ENCODE data around the gene OTOGL. TPM values are rescaled to one million over a fixed set of nuclear protein-coding genes. Genes with fewer than 3 reads are reported as not detected.

OTOGL gene
- total RNA-seq, 1 experiment from 2014 or later = 0.44 TPM

DNA sequence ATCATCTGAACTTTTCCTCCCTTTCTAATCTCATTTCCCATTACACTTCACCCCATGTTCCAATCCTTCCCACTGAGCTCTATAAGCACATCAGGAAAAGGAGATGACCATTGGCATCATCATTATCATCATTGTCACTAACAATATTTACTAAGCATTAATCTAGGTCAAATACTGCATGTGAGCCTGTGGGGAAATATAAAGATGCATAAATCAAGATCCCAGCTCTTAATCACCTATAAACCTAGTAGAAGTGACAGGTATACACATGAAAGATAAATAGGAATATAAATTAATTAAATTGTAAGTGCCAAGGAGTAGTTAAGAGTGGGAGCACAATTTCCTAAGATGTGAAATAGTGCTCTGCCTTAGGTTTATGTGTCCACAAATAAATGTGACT, 100.6 kb downstream of the OTOGL start:
- Histone ChIP-seq H4K20me1 (ENCODE audit: low read length) (no peaks in the 10 kb centered on the region), H3K36me3 (ENCODE audit: low read depth, low read length) (no peaks in the 10 kb centered on the region), H3K27ac (ENCODE audit: low read length) (no peak overlapping the region), H3K79me2 (ENCODE audit: low read length) (no peaks in the 10 kb centered on the region), H3K27me3 (ENCODE audit: low read length) (no peaks in the 10 kb centered on the region), H3K9ac (ENCODE audit: low read length) (no peak overlapping the region), H3F3A (ENCODE audit: low read length, unreplicated experiment) (no peaks in the 10 kb centered on the region), H3K4me1 (ENCODE audit: insufficient read depth, low read length) (no peaks in the 10 kb centered on the region), H3K9me3 (ENCODE audit: low read length) (no peaks in the 10 kb centered on the region), H2AFZ (ENCODE audit: low read length) (no peak overlapping the region), H3K4me3 (ENCODE audit: low read length) (no peak overlapping the region), H3K4me2 (ENCODE audit: low read length) (no peak overlapping the region), H3K9me2 (replicated peaks; ENCODE audit: low read length) (no peaks in the 10 kb centered on the region)
- no peak for DNase-seq
- no TSS peak for BruUV-seq (replicated peaks)
- no peak for ATAC-seq
- intact Hi-C loops (cut with micrococcal nuclease) = loop anchor here (10.0 kb wide), 2 partner anchors 215 to 1055 kb away; no protein-coding TSS in a partner anchor
- ChIA-PET POLR2A (ENCODE audit: unreplicated experiment) (no interaction called here), CTCF (interaction anchor here (1.0 kb wide), 1 partner anchor 70 kb away, joined by 3 read pairs; no protein-coding TSS in a partner anchor)
- TF ChIP-seq EZH2phosphoT487 (IDR thresholded peaks at IDR 0.05; ENCODE audit: borderline replicate concordance, low read length) (no peak), EZH2 (IDR thresholded peaks at IDR 0.05; ENCODE audit: low read length, unreplicated experiment) (no peak)
- TF ChIP-seq, protein P1, sequence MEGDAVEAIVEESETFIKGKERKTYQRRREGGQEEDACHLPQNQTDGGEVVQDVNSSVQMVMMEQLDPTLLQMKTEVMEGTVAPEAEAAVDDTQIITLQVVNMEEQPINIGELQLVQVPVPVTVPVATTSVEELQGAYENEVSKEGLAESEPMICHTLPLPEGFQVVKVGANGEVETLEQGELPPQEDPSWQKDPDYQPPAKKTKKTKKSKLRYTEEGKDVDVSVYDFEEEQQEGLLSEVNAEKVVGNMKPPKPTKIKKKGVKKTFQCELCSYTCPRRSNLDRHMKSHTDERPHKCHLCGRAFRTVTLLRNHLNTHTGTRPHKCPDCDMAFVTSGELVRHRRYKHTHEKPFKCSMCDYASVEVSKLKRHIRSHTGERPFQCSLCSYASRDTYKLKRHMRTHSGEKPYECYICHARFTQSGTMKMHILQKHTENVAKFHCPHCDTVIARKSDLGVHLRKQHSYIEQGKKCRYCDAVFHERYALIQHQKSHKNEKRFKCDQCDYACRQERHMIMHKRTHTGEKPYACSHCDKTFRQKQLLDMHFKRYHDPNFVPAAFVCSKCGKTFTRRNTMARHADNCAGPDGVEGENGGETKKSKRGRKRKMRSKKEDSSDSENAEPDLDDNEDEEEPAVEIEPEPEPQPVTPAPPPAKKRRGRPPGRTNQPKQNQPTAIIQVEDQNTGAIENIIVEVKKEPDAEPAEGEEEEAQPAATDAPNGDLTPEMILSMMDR (conservative IDR thresholded peaks at IDR 0.05; ENCODE audit: low read depth, low read length) = no peak

DNA sequence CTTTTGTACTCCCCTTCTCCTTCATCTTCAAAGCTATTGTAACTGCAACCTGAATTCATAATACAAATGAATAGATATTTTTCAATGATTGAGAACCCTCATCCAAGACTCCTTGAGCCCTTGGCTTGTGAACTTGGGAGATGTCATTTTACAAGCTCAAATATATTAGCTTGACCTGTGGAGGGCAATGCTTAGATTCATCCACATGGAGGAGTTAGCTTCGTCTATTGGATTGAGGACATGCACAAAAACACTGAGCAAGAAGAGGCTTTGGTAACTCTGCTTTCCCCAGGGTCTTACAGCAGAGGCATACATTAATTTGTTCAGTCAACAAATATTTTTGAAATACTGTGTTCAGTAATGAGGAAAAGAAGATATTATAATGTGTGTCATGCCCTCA, 101.1 kb downstream of the OTOGL start:
- no peak for DNase-seq
- Histone ChIP-seq H3K9me3 (ENCODE audit: low read length) (no peaks in the 10 kb centered on the region), H3K36me3 (ENCODE audit: low read depth, low read length) (no peaks in the 10 kb centered on the region), H3K4me3 (ENCODE audit: low read length) (no peak overlapping the region), H3K79me2 (ENCODE audit: low read length) (no peaks in the 10 kb centered on the region), H3K4me1 (ENCODE audit: insufficient read depth, low read length) (no peaks in the 10 kb centered on the region), H4K20me1 (ENCODE audit: low read length) (no peaks in the 10 kb centered on the region), H3K27me3 (ENCODE audit: low read length) (0 out of 2 replicates have a peak, but pooled peaks cover under 1% of the 10 kb centered on the region), H2AFZ (ENCODE audit: low read length) (no peak overlapping the region), H3K9ac (ENCODE audit: low read length) (no peak overlapping the region), H3F3A (ENCODE audit: low read length, unreplicated experiment) (no peaks in the 10 kb centered on the region), H3K4me2 (ENCODE audit: low read length) (no peak overlapping the region), H3K9me2 (replicated peaks; ENCODE audit: low read length) (no peaks in the 10 kb centered on the region), H3K27ac (ENCODE audit: low read length) (no peak overlapping the region)
- ChIA-PET CTCF (interaction anchor here (1.0 kb wide), 1 partner anchor 69 kb away, joined by 3 read pairs; no protein-coding TSS in a partner anchor), POLR2A (ENCODE audit: unreplicated experiment) (no interaction called here)
- no peak for TF ChIP-seq EZH2 (IDR thresholded peaks at IDR 0.05; ENCODE audit: low read length, unreplicated experiment)
- TF ChIP-seq, protein P1 (conservative IDR thresholded peaks at IDR 0.05; ENCODE audit: low read depth, low read length) = no peak
- TF ChIP-seq EZH2phosphoT487 (IDR thresholded peaks at IDR 0.05; ENCODE audit: borderline replicate concordance, low read length) = no peak
- no TSS peak for BruUV-seq (replicated peaks)
- intact Hi-C loops (cut with micrococcal nuclease) = no loop called here
- ATAC-seq = no peak

DNA sequence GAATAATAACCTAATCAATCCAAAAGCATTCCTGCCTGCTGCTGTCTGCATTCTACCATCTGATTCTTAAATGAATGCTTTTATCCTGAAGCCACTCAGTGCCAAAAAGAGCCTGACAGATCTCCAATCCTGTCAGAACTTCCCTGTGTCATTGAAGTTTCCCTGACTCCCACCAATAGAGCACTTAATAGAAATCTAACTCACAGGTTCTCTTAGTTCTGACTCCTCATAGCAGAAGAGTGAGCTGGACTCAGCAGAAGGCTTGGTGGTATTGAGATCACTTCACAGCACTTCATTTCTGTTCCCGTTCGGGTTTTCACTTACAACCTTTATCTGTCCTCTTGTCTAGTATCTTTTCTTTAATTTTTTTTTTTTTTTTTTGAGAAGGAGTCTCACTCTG, 102.6 kb downstream of the OTOGL start:
- CTCF ChIA-PET = no interaction called here
- ATAC-seq = no peak
- Histone ChIP-seq H3K9ac (ENCODE audit: low read length) (no peak overlapping the region), H4K20me1 (ENCODE audit: low read length) (no peaks in the 10 kb centered on the region), H3K27ac (ENCODE audit: low read length) (no peak overlapping the region), H2AFZ (ENCODE audit: low read length) (no peak overlapping the region), H3F3A (ENCODE audit: low read length, unreplicated experiment) (no peaks in the 10 kb centered on the region), H3K4me3 (ENCODE audit: low read length) (no peak overlapping the region), H3K4me1 (ENCODE audit: insufficient read depth, low read length) (no peaks in the 10 kb centered on the region), H3K36me3 (ENCODE audit: low read depth, low read length) (no peaks in the 10 kb centered on the region), H3K79me2 (ENCODE audit: low read length) (no peaks in the 10 kb centered on the region), H3K27me3 (ENCODE audit: low read length) (0 out of 2 replicates have a peak, but pooled peaks cover 4% of the 10 kb centered on the region), H3K9me2 (replicated peaks; ENCODE audit: low read length) (no peaks in the 10 kb centered on the region), H3K9me3 (ENCODE audit: low read length) (no peaks in the 10 kb centered on the region), H3K4me2 (ENCODE audit: low read length) (no peak overlapping the region)
- intact Hi-C loops (cut with micrococcal nuclease) = no loop called here
- DNase-seq = no peak
- TF ChIP-seq, protein P1 (conservative IDR thresholded peaks at IDR 0.05; ENCODE audit: low read depth, low read length) = no peak
- TF ChIP-seq EZH2 (IDR thresholded peaks at IDR 0.05; ENCODE audit: low read length, unreplicated experiment) (no peak), EZH2phosphoT487 (IDR thresholded peaks at IDR 0.05; ENCODE audit: borderline replicate concordance, low read length) (no peak)
- no TSS peak for BruUV-seq (replicated peaks)
- POLR2A ChIA-PET (ENCODE audit: unreplicated experiment) = no interaction called here

Measured in PC-3 (cell line).